H9 (cell line): ENCODE measurements around the gene RNF149. TPM values are rescaled to one million over a fixed set of nuclear protein-coding genes. Genes with fewer than 3 reads are reported as not detected.
A peak's percentile ranks its signal among the peaks of the same experiment; 100 is the strongest.

ENCODE experiments used
- DNase-seq: peaks from one replicate; pipeline ENCODE4 v3.0.0-alpha.2; 2017
- H2AFZ ChIP-seq: one replicate; pipeline ENCODE4 v1.6.1; 2013; ENCODE audit warnings: mild to moderate bottlenecking, low read length, control low read depth, moderate library complexity
- H2AK5ac ChIP-seq: 2 replicates; pipeline ENCODE4 v1.6.1; 2013; ENCODE audit warnings: low read length, control low read depth, mixed read lengths; ENCODE audit not compliant: insufficient read length
- H2BK120ac ChIP-seq: one replicate; pipeline ENCODE4 v1.6.1; 2013; ENCODE audit warnings: low read depth, mild to moderate bottlenecking, low read length, control low read depth, inconsistent platforms; ENCODE audit not compliant: poor library complexity, severe bottlenecking
- H2BK12ac ChIP-seq: 2 replicates; pipeline ENCODE4 v1.6.1; 2013; ENCODE audit warnings: low read length, control low read depth, mixed read lengths, low read depth; ENCODE audit not compliant: insufficient read length
- H2BK15ac ChIP-seq: 2 replicates; pipeline ENCODE4 v1.6.1; 2013; ENCODE audit warnings: low read depth, low read length, control low read depth
- H2BK20ac ChIP-seq: one replicate; pipeline ENCODE4 v1.6.1; 2013; ENCODE audit warnings: low read depth, mild to moderate bottlenecking, low read length, control low read depth, inconsistent platforms; ENCODE audit not compliant: poor library complexity, severe bottlenecking
- H2BK5ac ChIP-seq: 2 replicates; pipeline ENCODE4 v1.6.1; 2013; ENCODE audit warnings: low read length, control low read depth, mixed read lengths; ENCODE audit not compliant: insufficient read length
- H3K14ac ChIP-seq: 2 replicates; pipeline ENCODE4 v1.6.1; 2013; ENCODE audit warnings: low read length, control low read depth; ENCODE audit not compliant: insufficient read depth
- H3K18ac ChIP-seq: 2 replicates; pipeline ENCODE4 v1.6.1; 2013; ENCODE audit warnings: low read depth, mild to moderate bottlenecking, mixed read lengths, low read length, control low read depth; ENCODE audit not compliant: insufficient read length
- H3K23ac ChIP-seq: 2 replicates; pipeline ENCODE4 v1.6.1; 2013; ENCODE audit warnings: low read length, control low read depth, mixed read lengths, low read depth; ENCODE audit not compliant: insufficient read length
- H3K23me2 ChIP-seq: 2 replicates; pipeline ENCODE4 v1.6.1; 2013; ENCODE audit warnings: low read depth, mild to moderate bottlenecking, mixed read lengths, low read length, control low read depth; ENCODE audit not compliant: insufficient read length, poor library complexity, severe bottlenecking
- H3K27ac ChIP-seq: 2 replicates; pipeline ENCODE4 v1.5.1; 2013; ENCODE audit warnings: low read length, control low read depth, mixed read lengths, low read depth; ENCODE audit not compliant: insufficient read length
- H3K27me3 ChIP-seq: 2 replicates; pipeline ENCODE4 v1.6.1; 2013; ENCODE audit warnings: low read length, control low read depth, inconsistent platforms; ENCODE audit not compliant: insufficient read depth
- H3K4ac ChIP-seq: 2 replicates; pipeline ENCODE4 v1.6.1; 2013; ENCODE audit warnings: low read depth, mild to moderate bottlenecking, control low read depth, inconsistent platforms, low read length, moderate library complexity
- H3K4me1 ChIP-seq: 2 replicates; pipeline ENCODE4 v1.6.1; 2013; ENCODE audit warnings: low read length, control low read depth, inconsistent platforms; ENCODE audit not compliant: insufficient read depth
- H3K4me2 ChIP-seq: 2 replicates; pipeline ENCODE4 v1.6.1; 2013; ENCODE audit warnings: low read length, control low read depth, mixed read lengths; ENCODE audit not compliant: insufficient read length, insufficient read depth
- H3K56ac ChIP-seq: 2 replicates; pipeline ENCODE4 v1.6.1; 2013; ENCODE audit warnings: low read depth, mild to moderate bottlenecking, mixed read lengths, low read length, control low read depth; ENCODE audit not compliant: insufficient read length
- H3K79me1 ChIP-seq: 2 replicates; pipeline ENCODE4 v1.6.1; 2013; ENCODE audit warnings: low read depth, mild to moderate bottlenecking, moderate library complexity, low read length, control low read depth, inconsistent platforms; ENCODE audit not compliant: insufficient read depth, poor library complexity, severe bottlenecking
- H3K79me2 ChIP-seq: 2 replicates; pipeline ENCODE4 v1.6.1; 2013; ENCODE audit warnings: low read length, control low read depth, inconsistent platforms; ENCODE audit not compliant: insufficient read depth
- H3K9ac ChIP-seq: 2 replicates; pipeline ENCODE4 v1.6.1; 2013; ENCODE audit warnings: low read length, control low read depth, mixed read lengths; ENCODE audit not compliant: insufficient read length; ENCODE audit errors: extremely low read depth
- H3K9me3 ChIP-seq: one replicate; pipeline ENCODE4 v1.6.1; 2013; ENCODE audit warnings: low read depth, low read length, inconsistent platforms; ENCODE audit not compliant: control insufficient read depth
- H3T11ph ChIP-seq: one replicate; pipeline ENCODE4 v1.6.1; 2013; ENCODE audit warnings: mild to moderate bottlenecking, low read length, control low read depth, inconsistent platforms
- H4K20me1 ChIP-seq: one replicate; pipeline ENCODE4 v1.6.1; 2013; ENCODE audit not compliant: control insufficient read depth, insufficient read length, insufficient read depth
- H4K5ac ChIP-seq: 2 replicates; pipeline ENCODE4 v1.6.1; 2013; ENCODE audit warnings: low read depth, mild to moderate bottlenecking, mixed read lengths, low read length, control low read depth; ENCODE audit not compliant: insufficient read length
- H4K8ac ChIP-seq: replicated peaks from 2 replicates; pipeline ENCODE4 v1.6.1; 2013; ENCODE audit warnings: low read length, control low read depth, mixed read lengths, low read depth; ENCODE audit not compliant: insufficient read length
- H4K91ac ChIP-seq: 2 replicates; pipeline ENCODE4 v1.6.1; 2013; ENCODE audit warnings: low read depth, mild to moderate bottlenecking, moderate library complexity, mixed read lengths, low read length, control low read depth; ENCODE audit not compliant: insufficient read length
- H3K27ac Mint-ChIP-seq, 3 experiments: 2 replicates in 2 of 3; 3 replicates in 1 of 3; pipeline ENCODE4 v1.8.0; 2020 to 2021; ENCODE audit warnings: mixed read lengths in 3 of 3, mild to moderate bottlenecking in 1 of 3, moderate library complexity in 1 of 3
- H3K27me3 Mint-ChIP-seq: 2 replicates; pipeline ENCODE4 v1.8.0; 2021; ENCODE audit warnings: low read depth, mild to moderate bottlenecking, moderate library complexity, mixed read lengths
- H3K36me3 Mint-ChIP-seq, 3 experiments: 2 replicates in 2 of 3; 3 replicates in 1 of 3; pipeline ENCODE4 v1.8.0; 2020 to 2021; ENCODE audit warnings: low read depth in 3 of 3, mixed read lengths in 3 of 3; ENCODE audit not compliant: insufficient read depth in 1 of 3
- H3K4me1 Mint-ChIP-seq, 2 experiments: 2 replicates each; pipeline ENCODE4 v1.8.0; 2020; ENCODE audit warnings: mixed read lengths in 2 of 2
- H3K4me3 Mint-ChIP-seq, 2 experiments: 2 replicates in 1 of 2; 3 replicates in 1 of 2; pipeline ENCODE4 v1.8.0; 2020 to 2021; ENCODE audit warnings: mild to moderate bottlenecking in 2 of 2, mixed read lengths in 2 of 2, moderate library complexity in 1 of 2
- H3K9me3 Mint-ChIP-seq, 2 experiments: 2 replicates in 1 of 2; 3 replicates in 1 of 2; pipeline ENCODE4 v1.8.0; 2020; ENCODE audit warnings: mild to moderate bottlenecking in 2 of 2, mixed read lengths in 2 of 2, moderate library complexity in 1 of 2
- WGBS: extraction: QIAGEN DNeasy Blood & Tissue Kit; methylation state at CpG from one replicate; pipeline ENCODE4 v1.1.7; 2013; ENCODE audit warnings: missing lambda C conversion rate, low lambda C conversion rate, mixed read lengths; ENCODE audit not compliant: insufficient read length; ENCODE audit errors: extremely low coverage; 5-methylcytosine and 5-hydroxymethylcytosine counted together
- total RNA-seq: library from RNA; stranded (reverse); gene quantifications from 2 replicates; pipeline ENCODE4 v1.2.1, GENCODE V29; 2021
- TF ChIP-seq, protein P1 (sequence below): fragments of 200-600 bp; sonication (generic); conservative IDR thresholded peaks from 3 replicates; pipeline ENCODE4 v1.8.0; 2021; ENCODE audit warnings: antibody characterized with exemption, mild to moderate bottlenecking

The RNF149 gene
- total RNA-seq, 1 experiment from 2014 or later = 18.0 TPM

- no peaks in the 10 kb centered on the region for H3K27me3 ChIP-seq
- Mint-ChIP-seq H3K4me1 (peaks cover 35 to 46% of the 10 kb centered on the region in 2 experiments), H3K9me3 (peaks cover 2% of the 10 kb centered on the region in 2 experiments; a peak in 3 of 5 replicates), H3K36me3 (peaks cover 12 to 17% (median 13%) of the 10 kb centered on the region in 3 experiments), H3K27me3 (no peaks in the 10 kb centered on the region), H3K4me3 (peak within 1 kb of the TSS; percentile 90 to 96), H3K27ac (peak within 1 kb of the TSS; percentile 76 to 94 (median 91))
- H2BK5ac ChIP-seq = no peak within 1 kb of the TSS
- H3K4ac ChIP-seq = no peak within 1 kb of the TSS
- H3K9ac ChIP-seq = peak within 1 kb of the TSS; percentile 85
- peak; percentile 99 for DNase-seq
- H3K18ac ChIP-seq = peak within 1 kb of the TSS; percentile 16
- peak within 1 kb of the TSS; percentile 54 for H3K14ac ChIP-seq
- H2BK20ac ChIP-seq = no peak within 1 kb of the TSS
- H3K79me2 ChIP-seq = peaks cover 14% of the 10 kb centered on the region; the same call in 1 of the 2 replicates
- peak within 1 kb of the TSS; percentile 85 for H3K4me2 ChIP-seq
- no peak within 1 kb of the TSS for H3T11ph ChIP-seq
- H2BK12ac ChIP-seq = no peak within 1 kb of the TSS
- no peak within 1 kb of the TSS for H3K56ac ChIP-seq
- H3K27ac ChIP-seq = peak within 1 kb of the TSS; percentile 48
- no peak within 1 kb of the TSS for H4K5ac ChIP-seq
- TF ChIP-seq, protein P1, sequence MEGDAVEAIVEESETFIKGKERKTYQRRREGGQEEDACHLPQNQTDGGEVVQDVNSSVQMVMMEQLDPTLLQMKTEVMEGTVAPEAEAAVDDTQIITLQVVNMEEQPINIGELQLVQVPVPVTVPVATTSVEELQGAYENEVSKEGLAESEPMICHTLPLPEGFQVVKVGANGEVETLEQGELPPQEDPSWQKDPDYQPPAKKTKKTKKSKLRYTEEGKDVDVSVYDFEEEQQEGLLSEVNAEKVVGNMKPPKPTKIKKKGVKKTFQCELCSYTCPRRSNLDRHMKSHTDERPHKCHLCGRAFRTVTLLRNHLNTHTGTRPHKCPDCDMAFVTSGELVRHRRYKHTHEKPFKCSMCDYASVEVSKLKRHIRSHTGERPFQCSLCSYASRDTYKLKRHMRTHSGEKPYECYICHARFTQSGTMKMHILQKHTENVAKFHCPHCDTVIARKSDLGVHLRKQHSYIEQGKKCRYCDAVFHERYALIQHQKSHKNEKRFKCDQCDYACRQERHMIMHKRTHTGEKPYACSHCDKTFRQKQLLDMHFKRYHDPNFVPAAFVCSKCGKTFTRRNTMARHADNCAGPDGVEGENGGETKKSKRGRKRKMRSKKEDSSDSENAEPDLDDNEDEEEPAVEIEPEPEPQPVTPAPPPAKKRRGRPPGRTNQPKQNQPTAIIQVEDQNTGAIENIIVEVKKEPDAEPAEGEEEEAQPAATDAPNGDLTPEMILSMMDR = no peak
- H3K4me1 ChIP-seq = peaks cover 5% of the 10 kb centered on the region
- H4K91ac ChIP-seq = no peak within 1 kb of the TSS
- no peaks in the 10 kb centered on the region for H4K20me1 ChIP-seq
- no peaks in the 10 kb centered on the region for H3K9me3 ChIP-seq
- no peak within 1 kb of the TSS for H2BK120ac ChIP-seq
- no CpG with 5 or more reads among the region's 63 CpGs for WGBS
- no peak within 1 kb of the TSS for H3K23ac ChIP-seq
- no peak within 1 kb of the TSS for H2AFZ ChIP-seq
- no peak within 1 kb of the TSS for H2BK15ac ChIP-seq
- no peak within 1 kb of the TSS for H4K8ac ChIP-seq
- H3K23me2 ChIP-seq = peaks cover 11% of the 10 kb centered on the region
- no peak within 1 kb of the TSS for H2AK5ac ChIP-seq
- no peaks in the 10 kb centered on the region for H3K79me1 ChIP-seq
These were observed 56.0 kb downstream of the RNF149 start, which contains the start of gene CNOT11 for GRCh38 chr2:101252408-101253012. Gene CNOT11, plus strand, starts transcription at chr2:101252886. Its CDS starts 79 bp downstream, at chr2:101252965.
